ENCODE measurements around the gene HPS1. TPM values are rescaled to one million over a fixed set of nuclear protein-coding genes. Genes with fewer than 3 reads are reported as not detected.

The HPS1 gene
- total and polyA plus RNA-seq, 2 experiments from 2014 or later = 21.4 to 51.2 TPM

DNA sequence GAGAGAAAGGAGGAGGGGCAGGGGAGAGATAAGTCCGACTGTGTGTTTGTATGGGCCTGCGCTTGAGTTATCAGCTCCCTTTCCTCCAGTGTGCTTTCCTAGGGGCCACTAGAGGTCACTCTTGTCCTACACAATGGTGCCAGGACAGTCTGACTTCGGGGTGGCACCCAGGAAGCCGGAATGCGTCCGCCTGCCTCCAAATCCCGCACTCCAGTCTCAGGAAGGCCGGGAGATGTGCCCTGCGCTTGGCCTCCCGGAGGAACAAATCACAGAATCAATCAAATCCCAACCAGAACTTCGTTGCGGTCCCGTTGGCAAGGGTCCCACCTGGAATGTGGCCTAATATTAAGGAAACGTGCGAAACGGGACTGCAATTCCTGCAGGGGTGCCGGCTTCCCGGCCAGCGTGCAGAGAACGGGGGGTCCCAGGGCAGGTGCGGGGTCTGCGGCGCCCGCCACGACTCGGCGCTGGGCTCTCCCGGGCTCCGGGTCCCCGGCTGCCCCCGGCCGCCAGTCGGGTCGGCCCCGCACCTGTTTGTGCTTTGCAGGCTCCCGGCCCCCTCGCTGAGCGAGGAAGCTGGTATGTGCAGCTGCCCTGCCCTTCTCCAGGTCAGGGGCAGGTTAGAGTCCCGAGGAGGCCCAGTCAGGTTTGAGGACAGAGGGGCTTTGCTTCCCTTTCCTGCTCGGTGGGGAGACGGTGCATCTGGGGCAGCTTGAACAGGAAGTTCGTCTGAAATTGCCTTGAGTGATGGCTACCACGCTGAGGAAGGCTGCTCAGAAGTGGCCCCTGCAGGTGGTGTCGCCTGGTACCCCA is 21.0 kb upstream of the HPS1 start (continued):
- TF ChIP-seq, protein P1, sequence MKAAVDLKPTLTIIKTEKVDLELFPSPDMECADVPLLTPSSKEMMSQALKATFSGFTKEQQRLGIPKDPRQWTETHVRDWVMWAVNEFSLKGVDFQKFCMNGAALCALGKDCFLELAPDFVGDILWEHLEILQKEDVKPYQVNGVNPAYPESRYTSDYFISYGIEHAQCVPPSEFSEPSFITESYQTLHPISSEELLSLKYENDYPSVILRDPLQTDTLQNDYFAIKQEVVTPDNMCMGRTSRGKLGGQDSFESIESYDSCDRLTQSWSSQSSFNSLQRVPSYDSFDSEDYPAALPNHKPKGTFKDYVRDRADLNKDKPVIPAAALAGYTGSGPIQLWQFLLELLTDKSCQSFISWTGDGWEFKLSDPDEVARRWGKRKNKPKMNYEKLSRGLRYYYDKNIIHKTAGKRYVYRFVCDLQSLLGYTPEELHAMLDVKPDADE (IDR thresholded peaks at IDR 0.05) = no peak

DNA sequence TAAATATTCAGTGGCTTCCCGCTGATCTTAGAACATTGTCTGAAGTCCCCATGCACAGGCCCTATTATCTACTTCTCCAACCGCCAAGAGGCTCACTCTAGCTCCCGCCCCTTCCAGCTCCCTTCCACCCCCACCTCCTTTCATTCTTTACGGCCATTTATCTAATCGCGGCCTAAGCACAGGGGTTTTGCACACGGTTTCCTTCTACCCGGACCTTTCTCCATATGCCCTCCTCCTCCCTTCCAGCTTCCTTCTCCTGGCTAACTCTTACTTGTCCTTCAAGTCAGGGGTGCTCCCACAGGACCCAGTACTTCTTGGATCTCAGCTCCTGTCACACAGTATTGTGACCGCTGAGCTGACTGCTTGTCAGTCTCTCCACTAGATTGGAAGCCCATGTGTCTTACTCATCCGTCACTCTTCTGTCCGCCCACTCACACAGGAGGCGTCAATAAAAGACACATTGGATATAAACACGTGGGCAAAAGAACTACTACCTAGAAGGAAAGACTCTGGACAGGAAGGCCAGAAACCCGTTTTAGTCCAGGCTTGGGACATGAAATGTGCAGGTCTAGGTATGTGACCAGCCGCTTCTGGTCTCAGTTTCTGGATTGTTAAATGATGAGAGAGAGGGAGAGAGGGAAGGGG is 20.2 kb upstream of the HPS1 start:
- Mint-ChIP-seq H3K36me3 (ENCODE audit: low read depth) (no peaks in the 10 kb centered on the region), H3K27ac (no peak overlapping the region), H3K27me3 (ENCODE audit: insufficient read depth, low read depth, poor library complexity) (peaks cover 12% of the 10 kb centered on the region), H3K9me3 (no peaks in the 10 kb centered on the region), H3K4me3 (no peak overlapping the region), H3K4me1 (peaks cover 25% of the 10 kb centered on the region)
- TF ChIP-seq CTCF (conservative IDR thresholded peaks at IDR 0.05; ENCODE audit: low read depth in 2 of 2) (no peak), NANOG (IDR thresholded peaks at IDR 0.05; ENCODE audit: borderline replicate concordance) (no peak), EZH2phosphoT487 (IDR thresholded peaks at IDR 0.05; ENCODE audit: unreplicated experiment) (no peak), EZH2 (IDR thresholded peaks at IDR 0.05; ENCODE audit: low read depth, unreplicated experiment) (no peak), CREB1 (CRISPR knock-in tag; IDR thresholded peaks at IDR 0.05; ENCODE audit: low read depth) (no peak), JUNB (IDR thresholded peaks at IDR 0.05; ENCODE audit: unreplicated experiment) (no peak), ZNF114 (CRISPR knock-in tag; IDR thresholded peaks at IDR 0.05) (no peak), STAT1 (IDR thresholded peaks at IDR 0.05; ENCODE audit: unreplicated experiment) (no peak), ZNF331 (CRISPR knock-in tag; IDR thresholded peaks at IDR 0.05; ENCODE audit: low read depth) (no peak), POLR2AphosphoS5 (IDR thresholded peaks at IDR 0.05; ENCODE audit: low read depth) (no peak)
- TF ChIP-seq, protein P1 (IDR thresholded peaks at IDR 0.05) = no peak
- TF ChIP-seq, protein P2, sequence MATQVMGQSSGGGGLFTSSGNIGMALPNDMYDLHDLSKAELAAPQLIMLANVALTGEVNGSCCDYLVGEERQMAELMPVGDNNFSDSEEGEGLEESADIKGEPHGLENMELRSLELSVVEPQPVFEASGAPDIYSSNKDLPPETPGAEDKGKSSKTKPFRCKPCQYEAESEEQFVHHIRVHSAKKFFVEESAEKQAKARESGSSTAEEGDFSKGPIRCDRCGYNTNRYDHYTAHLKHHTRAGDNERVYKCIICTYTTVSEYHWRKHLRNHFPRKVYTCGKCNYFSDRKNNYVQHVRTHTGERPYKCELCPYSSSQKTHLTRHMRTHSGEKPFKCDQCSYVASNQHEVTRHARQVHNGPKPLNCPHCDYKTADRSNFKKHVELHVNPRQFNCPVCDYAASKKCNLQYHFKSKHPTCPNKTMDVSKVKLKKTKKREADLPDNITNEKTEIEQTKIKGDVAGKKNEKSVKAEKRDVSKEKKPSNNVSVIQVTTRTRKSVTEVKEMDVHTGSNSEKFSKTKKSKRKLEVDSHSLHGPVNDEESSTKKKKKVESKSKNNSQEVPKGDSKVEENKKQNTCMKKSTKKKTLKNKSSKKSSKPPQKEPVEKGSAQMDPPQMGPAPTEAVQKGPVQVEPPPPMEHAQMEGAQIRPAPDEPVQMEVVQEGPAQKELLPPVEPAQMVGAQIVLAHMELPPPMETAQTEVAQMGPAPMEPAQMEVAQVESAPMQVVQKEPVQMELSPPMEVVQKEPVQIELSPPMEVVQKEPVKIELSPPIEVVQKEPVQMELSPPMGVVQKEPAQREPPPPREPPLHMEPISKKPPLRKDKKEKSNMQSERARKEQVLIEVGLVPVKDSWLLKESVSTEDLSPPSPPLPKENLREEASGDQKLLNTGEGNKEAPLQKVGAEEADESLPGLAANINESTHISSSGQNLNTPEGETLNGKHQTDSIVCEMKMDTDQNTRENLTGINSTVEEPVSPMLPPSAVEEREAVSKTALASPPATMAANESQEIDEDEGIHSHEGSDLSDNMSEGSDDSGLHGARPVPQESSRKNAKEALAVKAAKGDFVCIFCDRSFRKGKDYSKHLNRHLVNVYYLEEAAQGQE (IDR thresholded peaks at IDR 0.05; ENCODE audit: unreplicated experiment) = no peak
- DNase-seq (ENCODE audit: low spot score) = no peak
- Histone ChIP-seq H4K20me1 (replicated peaks; ENCODE audit: insufficient read depth) (no peaks in the 10 kb centered on the region), H3K4me3 (peak overlapping the region; percentile 56; the same call in 1 of the 2 replicates), H2AFZ (peak overlapping the region; percentile 88; the same call in 1 of the 2 replicates), H3K27me3 (ENCODE audit: insufficient read depth) (peaks cover 15% of the 10 kb centered on the region; the same call in 1 of the 2 replicates), H3K79me2 (replicated peaks; ENCODE audit: insufficient read depth) (no peaks in the 10 kb centered on the region), H3K4me1 (ENCODE audit: insufficient read depth) (0 out of 2 replicates have a peak, but pooled peaks cover 3% of the 10 kb centered on the region), H3K27ac (ENCODE audit: low read depth) (no peak overlapping the region), H3K4me2 (peak overlapping the region; percentile 82), H3K9me2 (ENCODE audit: insufficient read depth) (no peaks in the 10 kb centered on the region), H3K36me3 (ENCODE audit: insufficient read depth) (no peaks in the 10 kb centered on the region), H3F3A (replicated peaks; ENCODE audit: low read depth) (no peaks in the 10 kb centered on the region)
- ATAC-seq = no peak
